NK-92 (cell line): ENCODE results near the gene TFB2M.

Experiments
- DNase-seq: peaks from one replicate; lab custom pipeline; 2025; ENCODE audit not compliant: unreplicated experiment; lab: John Stamatoyannopoulos, UW

The TFB2M gene

GRCh38 chr1:246516126-246516525 lies 49.9 kb downstream of the TFB2M start:
- no peak for DNase-seq

GRCh38 chr1:246515390-246516005 lies 50.6 kb downstream of the TFB2M start:
- DNase-seq, result no peak

- DNase-seq, result no peak
These were observed 52.3 kb downstream of the TFB2M start for GRCh38 chr1:246513619-246514343.

GRCh38 chr1:246513041-246513440 lies 53.0 kb downstream of the TFB2M start:
- no peak for DNase-seq

- DNase-seq, result no peak
These were observed 53.4 kb downstream of the TFB2M start for GRCh38 chr1:246512635-246513034.

- no peak for DNase-seq
These were observed 53.8 kb downstream of the TFB2M start for GRCh38 chr1:246512230-246512629.

GRCh38 chr1:246511203-246511602 lies 54.9 kb downstream of the TFB2M start:
- DNase-seq, result no peak

GRCh38 chr1:246510147-246511030 lies 55.7 kb downstream of the TFB2M start:
- no peak for DNase-seq

GRCh38 chr1:246508897-246509688 lies 57.0 kb downstream of the TFB2M start:
- no peak for DNase-seq

- no peak for DNase-seq
These were observed 59.2 kb downstream of the TFB2M start, which contains the start of gene SMYD3 for GRCh38 chr1:246506674-246507481. SMYD3 (minus strand) TSS chr1:246507279.

- no peak for DNase-seq
These were observed 59.7 kb downstream of the TFB2M start for GRCh38 chr1:246506367-246506673.

GRCh38 chr1:246503341-246503740 lies 62.7 kb downstream of the TFB2M start:
- no peak for DNase-seq

- no peak for DNase-seq
These were observed 68.6 kb downstream of the TFB2M start for GRCh38 chr1:246497331-246497915.

- no peak for DNase-seq
These were observed 73.3 kb downstream of the TFB2M start for GRCh38 chr1:246492611-246493245.

- DNase-seq, result no peak
These were observed 74.5 kb downstream of the TFB2M start for GRCh38 chr1:246491551-246492053.
